K562 (cell line): Measurements from ENCODE around the gene CS. TPM values are rescaled to one million over a fixed set of nuclear protein-coding genes. Genes with fewer than 3 reads are reported as not detected.

Source experiments
- ATAC-seq: fragments of 200-7000 bp; cut with Tn5 transposase; 3 replicates; pipeline ENCODE4 v1.9.1; 2020; ENCODE audit warnings: moderate library complexity
- BruUV-seq: library from RNA; stranded (reverse); fragments of 400-500 nt; replicated peaks from 2 replicates; lab custom pipeline; 2021; lab: Mats Ljungman, UMichigan
- CTCF ChIA-PET: fragments of 300-600 bp; formaldehyde crosslinking; extraction: SDS; loops from one replicate; lab custom pipeline; 2021; ENCODE audit warnings: low intra/inter-chr PET ratio; lab: Yijun Ruan, JAX
- POLR2A ChIA-PET: fragments of 300-600, 350-650 bp; sonication (Branson Sonifier 250); formaldehyde crosslinking; extraction: SDS; loops from one replicate; lab custom pipeline; 2021; ENCODE audit warnings: antibody characterized with exemption, inconsistent platforms; lab: Yijun Ruan, JAX
- DNase-seq, 4 experiments: peaks; one replicate each; pipeline versions ENCODE4 v3.0.0 to v3.0.0-alpha.2; 2011 to 2018; ENCODE audit warnings: low spot score in 3 of 4, mixed read lengths in 3 of 4; ENCODE audit errors: extremely low read depth in 1 of 4
- FAIRE-seq: peaks from 2 replicates; lab custom pipeline; 2011; peaks lifted over from hg19 to GRCh38; lab: Jason Lieb, UNC
- H2AFZ ChIP-seq: 2 replicates; pipeline ENCODE4 v1.6.0; 2011; ENCODE audit warnings: low read depth, low read length, control low read depth, inconsistent platforms
- H3K27ac ChIP-seq: fragments of 200-600 bp; 3 replicates; pipeline ENCODE4 v1.8.0; 2011; ENCODE audit warnings: low read depth, mild to moderate bottlenecking, control low read depth, inconsistent platforms, low read length, moderate library complexity, mixed read lengths; ENCODE audit errors: extremely low read depth
- H3K27me3 ChIP-seq, 2 experiments: fragments of 300-600 bp in 1 of 2; 2 replicates in 1 of 2; 3 replicates in 1 of 2; pipeline versions ENCODE4 v1.6.0 to v1.8.0; 2011; ENCODE audit warnings: inconsistent platforms in 2 of 2, low read length in 2 of 2, mild to moderate bottlenecking in 1 of 2, mixed read lengths in 1 of 2, moderate library complexity in 1 of 2; ENCODE audit not compliant: control insufficient read depth in 2 of 2, insufficient read depth in 2 of 2
- H3K36me3 ChIP-seq: fragments of 300-600 bp; 3 replicates; pipeline ENCODE4 v1.8.0; 2011; ENCODE audit warnings: mild to moderate bottlenecking, low read length, inconsistent platforms; ENCODE audit not compliant: control insufficient read depth, insufficient read depth
- H3K4me1 ChIP-seq, 2 experiments: fragments of 200-600 bp in 1 of 2; replicated peaks in 1 of 2; 2 replicates in 1 of 2; 3 replicates in 1 of 2; pipeline versions ENCODE4 v1.5.1 to v1.8.0; 2011; ENCODE audit warnings: inconsistent platforms in 2 of 2, low read length in 2 of 2, mild to moderate bottlenecking in 1 of 2, mixed read lengths in 1 of 2, moderate library complexity in 1 of 2; ENCODE audit not compliant: control insufficient read depth in 2 of 2, insufficient read depth in 2 of 2
- H3K4me2 ChIP-seq: 2 replicates; pipeline ENCODE4 v1.6.1; 2011; ENCODE audit warnings: low read length, control low read depth, inconsistent platforms, mixed read lengths; ENCODE audit not compliant: insufficient read depth
- H3K4me3 ChIP-seq: fragments of 200-600 bp; sonication (generic), shearing (Covaris generic); 2 replicates; pipeline ENCODE4 v1.5.1; 2016; ENCODE audit warnings: control low read depth, inconsistent platforms
- H3K79me2 ChIP-seq: fragments of 200-600 bp; 3 replicates; pipeline ENCODE4 v1.8.0; 2011; ENCODE audit warnings: low read length, inconsistent platforms; ENCODE audit not compliant: control insufficient read depth, insufficient read depth
- H3K9ac ChIP-seq, 2 experiments: 2 replicates each; pipeline versions ENCODE4 v1.6.0 to v1.6.1; 2011; ENCODE audit warnings: low read depth in 2 of 2, low read length in 2 of 2, control low read depth in 1 of 2, inconsistent platforms in 1 of 2, mild to moderate bottlenecking in 1 of 2, mixed read lengths in 1 of 2; ENCODE audit not compliant: insufficient read depth in 1 of 2
- H3K9me1 ChIP-seq: one replicate; pipeline ENCODE4 v1.6.0; 2011; ENCODE audit warnings: inconsistent platforms, mild to moderate bottlenecking, low read length, moderate library complexity; ENCODE audit not compliant: control insufficient read depth, insufficient read depth
- H3K9me3 ChIP-seq: replicated peaks from 2 replicates; pipeline ENCODE4 v1.5.1; 2011; ENCODE audit warnings: low read depth, low read length, inconsistent platforms; ENCODE audit not compliant: control insufficient read depth, insufficient read depth
- H4K20me1 ChIP-seq: replicated peaks from 2 replicates; pipeline ENCODE4 v1.6.1; 2011; ENCODE audit warnings: low read length, inconsistent platforms, mixed read lengths; ENCODE audit not compliant: control insufficient read depth, insufficient read depth
- ARNT ChIP-seq, 2 experiments: fragments of 450-650 bp; IDR thresholded peaks; 2 replicates each; pipeline ENCODE4 v1.6.1; 2016; ENCODE audit warnings: mild to moderate bottlenecking in 1 of 2
- E2F5 ChIP-seq: sonication (generic); formaldehyde crosslinking; IDR thresholded peaks from 2 replicates; pipeline ENCODE4 v1.8.0; 2022; ENCODE audit warnings: mild to moderate bottlenecking, missing genetic modification reagents
- ELF1 ChIP-seq: fragments of 200-800 bp; sonication (Bioruptor generic); IDR thresholded peaks from 2 replicates; pipeline ENCODE4 v1.6.1; 2016; ENCODE audit warnings: missing genetic modification characterization, missing compliant biosample characterization
- MBD1 ChIP-seq: fragments of 250-450 bp; sonication (Bioruptor Pico); IDR thresholded peaks from 2 replicates; pipeline ENCODE4 v1.8.0; 2022; ENCODE audit warnings: inconsistent platforms
- NR2F6 ChIP-seq: fragments of 450-650 bp; formaldehyde crosslinking; IDR thresholded peaks from 2 replicates; pipeline ENCODE4 v1.4.0; 2020; ENCODE audit warnings: mild to moderate bottlenecking
- TEAD4 ChIP-seq, 2 experiments: sonication (generic) in 1 of 2; formaldehyde crosslinking in 1 of 2; IDR thresholded peaks; 2 replicates each; pipeline versions ENCODE4 v1.6.1 to v1.8.0; 2012 to 2022; ENCODE audit warnings: borderline replicate concordance in 1 of 2, inconsistent platforms in 1 of 2, low read length in 1 of 2, mild to moderate bottlenecking in 1 of 2, missing genetic modification reagents in 1 of 2
- TRIM28 ChIP-seq: fragments of 450-650 bp; IDR thresholded peaks from 2 replicates; pipeline ENCODE4 v1.6.1; 2017
- ZNF408 ChIP-seq: fragments of 250-450 bp; sonication (Bioruptor Pico); IDR thresholded peaks from 2 replicates; pipeline ENCODE4 v1.4.0; 2020; ENCODE audit warnings: low read depth, mild to moderate bottlenecking, moderate library complexity
- WGBS: fragments of 100-300 bp; shearing (Covaris generic); methylation state at CpG from one replicate; pipeline ENCODE4 v1.1.6; 2016; ENCODE audit warnings: low coverage, mixed read lengths; ENCODE audit not compliant: insufficient coverage; ENCODE audit errors: missing lambda C conversion rate; 5-methylcytosine and 5-hydroxymethylcytosine counted together
- in situ Hi-C: fragments of 300-500 bp; cut with MboI; formaldehyde crosslinking; loops from 4 replicates; pipeline ENCODE4 v1.15.0; 2018; ENCODE audit warnings: inconsistent platforms, mixed read lengths
- intact Hi-C: fragments of 100-400 bp; cut with micrococcal nuclease; formaldehyde crosslinking; loops from 2 replicates; pipeline ENCODE4 v1.14.2; 2022
- polyA plus RNA-seq, 8 experiments: library from polyadenylated mRNA; depleted of rRNA in 4 of 8; stranded (reverse) in 5 of 8; unstranded in 3 of 8; fragments of >200 nt; fragmentation: Nextera tagmentation in 2 of 8; fragmentation: Illumina TruSeq in 1 of 8; extraction: Ambion mirVana in 2 of 8; extraction: Trizol in 1 of 8; gene quantifications; 2 replicates each; pipeline versions ENCODE4 v1.2.1 to v1.2.3, GENCODE V29; 2011 to 2014; ENCODE audit warnings: inconsistent platforms in 1 of 8, missing spikeins in 1 of 8
- total RNA-seq, 7 experiments: library from RNA; depleted of rRNA in 6 of 7; stranded (reverse); fragments of >200 nt in 6 of 7; fragmentation: Illumina TruSeq in 2 of 7; extraction: Trizol in 2 of 7; gene quantifications; 2 replicates each; pipeline versions ENCODE4 v1.2.1 to v1.2.3, GENCODE V29; 2011 to 2021; ENCODE audit warnings: low replicate concordance in 1 of 7
- TF ChIP-seq, protein P1 (sequence below): fragments of 450-650 bp; IDR thresholded peaks from 2 replicates; pipeline ENCODE4 v1.6.1; 2016; ENCODE audit warnings: antibody characterized with exemption
- TF ChIP-seq, protein P2 (sequence below): fragments of 450-650 bp; IDR thresholded peaks from 2 replicates; pipeline ENCODE4 v1.6.1; 2016
- TF ChIP-seq, protein P3 (sequence below), 2 experiments: IDR thresholded peaks in 1 of 2; conservative IDR thresholded peaks in 1 of 2; 2 replicates each; pipeline ENCODE4 v1.6.1; 2016; ENCODE audit warnings: low read depth in 2 of 2, mild to moderate bottlenecking in 1 of 2, missing compliant biosample characterization in 1 of 2, missing genetic modification characterization in 1 of 2, moderate library complexity in 1 of 2

CS gene
- total and polyA plus RNA-seq, 9 of the 15 experiments (the other 6 are each of a cell fraction or from before 2014, with no cell fraction given): 99.9 to 390 (median 149) TPM

GRCh38 chr12:56298828-56299227 is 1.3 kb downstream of the CS start:
- Histone ChIP-seq H3K36me3 (peaks cover 54% of the 10 kb centered on the region), H3K79me2 (peaks cover 66% of the 10 kb centered on the region), H3K27ac (peak overlapping the region; percentile 98), H3K4me3 (peak overlapping the region; percentile 64), H3K4me1 (peaks cover 22 to 42% of the 10 kb centered on the region in 2 experiments), H3K9ac (peak overlapping the region; percentile 76 to 87), H2AFZ (no peak overlapping the region; the same call in 1 of the 2 replicates), H3K4me2 (peak overlapping the region; percentile 80), H4K20me1 (peaks cover 3% of the 10 kb centered on the region; the same call in 1 of the 2 replicates), H3K9me3 (no peaks in the 10 kb centered on the region), H3K27me3 (no peaks in the 10 kb centered on the region), H3K9me1 (no peaks in the 10 kb centered on the region)
- BruUV-seq: no TSS peak
- DNase-seq (no peak), ATAC-seq (no peak), FAIRE-seq (no peak)
- WGBS: 39% methylated on average over 5 of the region's 5 CpGs
- CTCF ChIA-PET: interaction anchor here (0.6 kb wide), 1 partner anchor 248 kb away, joined by 4 read pairs; no protein-coding TSS in a partner anchor
- in situ Hi-C loops (no loop called here), intact Hi-C loops (no loop called here)
- TF ChIP-seq, protein P1, sequence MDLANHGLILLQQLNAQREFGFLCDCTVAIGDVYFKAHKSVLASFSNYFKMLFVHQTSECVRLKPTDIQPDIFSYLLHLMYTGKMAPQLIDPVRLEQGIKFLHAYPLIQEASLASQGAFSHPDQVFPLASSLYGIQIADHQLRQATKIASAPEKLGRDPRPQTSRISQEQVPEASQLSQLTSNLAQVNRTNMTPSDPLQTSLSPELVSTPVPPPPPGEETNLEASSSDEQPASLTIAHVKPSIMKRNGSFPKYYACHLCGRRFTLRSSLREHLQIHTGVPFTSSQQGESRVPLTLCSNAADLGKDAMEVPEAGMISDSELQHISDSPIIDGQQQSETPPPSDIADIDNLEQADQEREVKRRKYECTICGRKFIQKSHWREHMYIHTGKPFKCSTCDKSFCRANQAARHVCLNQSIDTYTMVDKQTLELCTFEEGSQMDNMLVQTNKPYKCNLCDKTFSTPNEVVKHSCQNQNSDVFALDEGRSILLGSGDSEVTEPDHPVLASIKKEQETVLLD: no peak
- no peak for TF ChIP-seq ARNT (IDR thresholded peaks at IDR 0.05)
- no peak for TF ChIP-seq ZNF408
- TF ChIP-seq, protein P2, sequence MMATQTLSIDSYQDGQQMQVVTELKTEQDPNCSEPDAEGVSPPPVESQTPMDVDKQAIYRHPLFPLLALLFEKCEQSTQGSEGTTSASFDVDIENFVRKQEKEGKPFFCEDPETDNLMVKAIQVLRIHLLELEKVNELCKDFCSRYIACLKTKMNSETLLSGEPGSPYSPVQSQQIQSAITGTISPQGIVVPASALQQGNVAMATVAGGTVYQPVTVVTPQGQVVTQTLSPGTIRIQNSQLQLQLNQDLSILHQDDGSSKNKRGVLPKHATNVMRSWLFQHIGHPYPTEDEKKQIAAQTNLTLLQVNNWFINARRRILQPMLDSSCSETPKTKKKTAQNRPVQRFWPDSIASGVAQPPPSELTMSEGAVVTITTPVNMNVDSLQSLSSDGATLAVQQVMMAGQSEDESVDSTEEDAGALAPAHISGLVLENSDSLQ: peak; percentile 84
- TF ChIP-seq ELF1 (tag): no peak
- TF ChIP-seq E2F5: no peak
- TF ChIP-seq MBD1 (CRISPR knock-in tag): no peak
- TF ChIP-seq, protein P3, sequence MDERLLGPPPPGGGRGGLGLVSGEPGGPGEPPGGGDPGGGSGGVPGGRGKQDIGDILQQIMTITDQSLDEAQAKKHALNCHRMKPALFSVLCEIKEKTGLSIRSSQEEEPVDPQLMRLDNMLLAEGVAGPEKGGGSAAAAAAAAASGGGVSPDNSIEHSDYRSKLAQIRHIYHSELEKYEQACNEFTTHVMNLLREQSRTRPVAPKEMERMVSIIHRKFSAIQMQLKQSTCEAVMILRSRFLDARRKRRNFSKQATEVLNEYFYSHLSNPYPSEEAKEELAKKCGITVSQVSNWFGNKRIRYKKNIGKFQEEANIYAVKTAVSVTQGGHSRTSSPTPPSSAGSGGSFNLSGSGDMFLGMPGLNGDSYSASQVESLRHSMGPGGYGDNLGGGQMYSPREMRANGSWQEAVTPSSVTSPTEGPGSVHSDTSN (CRISPR knock-in tag; IDR thresholded peaks at IDR 0.05; ENCODE audit: low read depth): no peak
- TF ChIP-seq, protein P3 (tag; conservative IDR thresholded peaks at IDR 0.05; ENCODE audit: low read depth): 0 out of 2 replicates have a peak, but pooled peaks have one; percentile 32
- TF ChIP-seq TEAD4 (IDR thresholded peaks at IDR 0.05; ENCODE audit: low read length): 0 out of 2 replicates have a peak, but pooled peaks have one; percentile 5
- no peak for TF ChIP-seq TEAD4 (CRISPR knock-in tag; IDR thresholded peaks at IDR 0.05; ENCODE audit: borderline replicate concordance)
- no peak for TF ChIP-seq TRIM28
- TF ChIP-seq NR2F6: no peak
- POLR2A ChIA-PET: interaction anchor here (0.6 to 3.2 kb wide), 8 partner anchors 9 to 161 kb away, joined by 3 to 18 read pairs (median 3); partner anchors contain the start of gene CNPY2
